Aorta (tissue), 5 donors: ENCODE data around the gene TBC1D32. TPM values are rescaled to one million over a fixed set of nuclear protein-coding genes. Genes with fewer than 3 reads are reported as not detected.

Experiments used
- ATAC-seq: fragments of 200-7000 bp; cut with Tn5 transposase; one replicate; pipeline ENCODE4 v1.9.1; 2022; ENCODE audit warnings: moderate library complexity; ENCODE audit not compliant: low FRiP score
- DNase-seq, 2 donors: peaks; one replicate each; pipeline ENCODE4 v3.0.0-alpha.2; 2020
- H3K27ac ChIP-seq, 2 donors: one replicate each; pipeline ENCODE4 v1.5.1; 2013; ENCODE audit warnings: low read length in 2 of 2, mild to moderate bottlenecking in 2 of 2, moderate library complexity in 2 of 2, control low read depth in 1 of 2, inconsistent platforms in 1 of 2, low read depth in 1 of 2
- H3K27me3 ChIP-seq, 2 donors: one replicate each; pipeline ENCODE4 v1.6.1; 2013; ENCODE audit warnings: control low read depth in 1 of 2, low read length in 1 of 2, mild to moderate bottlenecking in 1 of 2, moderate library complexity in 1 of 2; ENCODE audit not compliant: insufficient read depth in 2 of 2, control insufficient read depth in 1 of 2
- H3K36me3 ChIP-seq, 2 donors: one replicate each; pipeline ENCODE4 v1.6.1; 2013; ENCODE audit warnings: control low read depth in 1 of 2, low read length in 1 of 2, mild to moderate bottlenecking in 1 of 2; ENCODE audit not compliant: insufficient read depth in 2 of 2, control insufficient read depth in 1 of 2
- H3K4me1 ChIP-seq, 2 donors: one replicate each; pipeline ENCODE4 v1.6.1; 2013; ENCODE audit warnings: low read length in 2 of 2, control low read depth in 1 of 2, mild to moderate bottlenecking in 1 of 2, moderate library complexity in 1 of 2; ENCODE audit not compliant: insufficient read depth in 2 of 2, control insufficient read depth in 1 of 2
- H3K4me3 ChIP-seq, 2 donors: one replicate each; pipeline ENCODE4 v1.5.1; 2013; ENCODE audit warnings: low read length in 2 of 2, control low read depth in 1 of 2, mild to moderate bottlenecking in 1 of 2
- H3K9me3 ChIP-seq: one replicate; pipeline ENCODE4 v1.6.1; 2013; ENCODE audit warnings: mild to moderate bottlenecking, low read length; ENCODE audit not compliant: control insufficient read depth
- WGBS, 2 donors: extraction: QIAGEN DNeasy Blood & Tissue Kit; methylation state at CpG; one replicate each; pipeline ENCODE4 v1.1.7; 2013; 5-methylcytosine and 5-hydroxymethylcytosine counted together
- intact Hi-C, 2 donors: fragments of 100-400 bp; cut with DNase I; formaldehyde crosslinking; loops; one replicate each; pipeline versions ENCODE4 v1.14.2 to v1.15.0; 2022
- polyA plus RNA-seq, 2 donors: library from polyadenylated mRNA; stranded (reverse); fragments of 200-250 nt; gene quantifications; one replicate each; pipeline ENCODE4 v1.2.3, GENCODE V29; 2013
- total RNA-seq, 2 donors: library from RNA; stranded (reverse); fragmentation: NEBNext Ultra II Directional; extraction: Animal tissue kit (Norgen Biotek cat#: 25700); gene quantifications; one replicate each; pipeline ENCODE4 v1.2.1, GENCODE V29; 2021
- donor health status: healthy with polysubstance abuse.
- donor health status: Bipolar disorder and iron deficiency.
- donor health status: DM: no; HTN: no; CAD: no.
- donor health status: DM: no; HTN: no; CAD: no.
- donor health status: DM: yes; HTN: yes; CAD: no.

Gene TBC1D32
- total and polyA plus RNA-seq, 4 donors, result 0.13 to 7.5 (median 3.3) TPM

- no peaks in the 10 kb centered on the region for H3K4me1 ChIP-seq
- ATAC-seq (no peak), DNase-seq (no peak)
- H3K27me3 ChIP-seq, result no peaks in the 10 kb centered on the region
- no peaks in the 10 kb centered on the region for H3K9me3 ChIP-seq
- no peaks in the 10 kb centered on the region for H3K36me3 ChIP-seq
- intact Hi-C loops, result no loop called here
- WGBS, 2 donors, result 95 to 96% methylated on average over 3 of the region's 3 CpGs
- no peak overlapping the region for H3K4me3 ChIP-seq
- H3K27ac ChIP-seq, result no peak overlapping the region
Measured at GRCh38 chr6:121263742-121264141, 70.5 kb downstream of the TBC1D32 start.

DNA sequence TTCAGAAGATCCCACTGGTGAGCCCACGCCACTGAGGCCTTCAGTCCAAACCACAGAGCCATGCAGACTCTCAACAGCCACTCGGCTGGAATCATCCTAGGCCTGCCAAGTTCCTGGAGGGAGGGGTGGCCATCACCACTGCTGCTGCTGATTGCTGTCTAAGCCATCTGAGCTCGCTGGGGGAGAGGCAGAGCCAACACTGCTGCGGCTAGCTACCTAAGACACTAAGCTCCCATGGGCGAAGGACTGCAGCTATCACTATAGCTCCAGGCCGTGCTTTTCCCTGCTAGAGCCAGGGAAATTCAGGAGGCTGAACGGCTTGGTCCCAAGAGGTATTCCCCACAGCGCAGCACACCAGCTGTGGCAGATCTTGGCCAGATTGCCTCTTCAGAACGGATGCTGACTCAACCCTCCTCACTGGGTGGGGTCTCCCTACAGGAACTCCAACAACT lies 73.6 kb downstream of the TBC1D32 start:
- intact Hi-C loops, result no loop called here
- Histone ChIP-seq H3K9me3 (no peaks in the 10 kb centered on the region), H3K4me3 (no peak overlapping the region), H3K27ac (no peak overlapping the region), H3K4me1 (no peaks in the 10 kb centered on the region), H3K36me3 (no peaks in the 10 kb centered on the region), H3K27me3 (no peaks in the 10 kb centered on the region)
- WGBS, 2 donors, result 59 to 61% methylated on average over 9 of the region's 9 CpGs
- DNase-seq (peak in 1 of 2 donors; percentile 62), ATAC-seq (peak; percentile 54)

DNA sequence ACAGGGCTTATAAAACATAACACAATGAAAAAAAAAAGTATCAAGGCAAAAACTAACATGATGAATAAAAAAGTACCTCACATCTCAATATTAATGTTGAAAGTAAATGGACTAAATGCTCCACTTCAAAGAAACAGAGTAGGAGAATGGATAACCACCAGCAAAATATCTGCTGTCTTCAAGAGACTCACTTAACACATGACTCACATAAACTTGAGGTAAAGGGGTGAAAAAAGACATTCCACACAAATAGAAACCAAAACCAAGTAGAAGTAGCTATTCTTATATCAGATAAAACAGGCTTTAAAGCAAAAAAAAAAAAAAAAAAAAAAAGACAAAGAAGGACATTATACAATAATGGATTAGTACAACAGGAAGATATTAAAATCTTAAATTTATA lies 86.9 kb downstream of the TBC1D32 start:
- Histone ChIP-seq H3K4me1 (no peaks in the 10 kb centered on the region), H3K9me3 (peaks cover 2% of the 10 kb centered on the region), H3K27ac (no peak overlapping the region), H3K4me3 (no peak overlapping the region), H3K36me3 (no peaks in the 10 kb centered on the region), H3K27me3 (no peaks in the 10 kb centered on the region)
- ATAC-seq (no peak), DNase-seq (no peak)
- intact Hi-C loops, result no loop called here

DNA sequence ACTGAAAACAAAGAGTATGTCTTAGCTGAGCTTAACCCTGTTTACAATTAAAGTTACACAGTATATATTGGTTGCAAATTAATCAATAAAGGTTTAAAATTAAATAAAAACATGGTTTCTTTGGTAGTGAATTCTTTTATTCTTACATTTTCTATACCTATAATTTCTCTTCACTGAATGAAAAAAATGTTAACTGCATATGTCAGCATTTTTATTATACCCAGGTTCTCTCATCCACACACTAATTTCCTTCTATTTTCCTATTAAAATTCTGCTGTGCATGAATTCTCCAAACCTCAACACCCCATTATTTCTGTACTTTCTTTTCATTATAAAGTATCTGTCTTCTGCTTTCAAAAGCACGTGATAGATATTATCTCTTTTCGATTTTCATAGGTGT lies 91.9 kb downstream of the TBC1D32 start:
- H3K9me3 ChIP-seq, result peaks cover 2% of the 10 kb centered on the region
- no peaks in the 10 kb centered on the region for H3K27me3 ChIP-seq
- no peaks in the 10 kb centered on the region for H3K4me1 ChIP-seq
- no peak overlapping the region for H3K4me3 ChIP-seq
- no peak overlapping the region for H3K27ac ChIP-seq
- no peaks in the 10 kb centered on the region for H3K36me3 ChIP-seq
- DNase-seq, result no peak
- intact Hi-C loops, result no loop called here
- WGBS, 2 donors, result 83 to 88% methylated on average over 2 of the region's 2 CpGs
- no peak for ATAC-seq

DNA sequence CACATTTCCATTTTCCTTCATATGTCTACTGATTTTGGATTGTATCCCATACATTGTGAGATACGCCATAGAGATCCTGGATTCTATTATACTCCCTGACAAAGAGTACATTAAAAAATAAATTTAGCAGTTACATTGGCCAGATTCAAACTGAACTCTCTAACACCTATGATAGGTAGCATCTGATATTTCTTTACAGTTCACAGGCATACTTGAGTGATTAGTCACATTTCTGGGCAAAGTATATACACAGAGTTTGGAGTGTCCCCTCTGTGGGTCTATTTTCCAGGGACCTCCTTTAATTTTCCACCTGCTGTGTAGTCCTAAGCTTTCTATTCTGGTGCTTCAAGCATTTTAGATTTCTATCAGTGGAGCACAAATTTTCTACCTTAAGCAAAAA lies 96.4 kb downstream of the TBC1D32 start:
- intact Hi-C loops, result no loop called here
- Histone ChIP-seq H3K9me3 (no peaks in the 10 kb centered on the region), H3K27ac (no peak overlapping the region), H3K4me3 (no peak overlapping the region), H3K4me1 (no peaks in the 10 kb centered on the region), H3K36me3 (no peaks in the 10 kb centered on the region), H3K27me3 (no peaks in the 10 kb centered on the region)
- WGBS, 2 donors, result 98% methylated on average over 1 of the region's 1 CpG
- DNase-seq (no peak), ATAC-seq (no peak)

DNA sequence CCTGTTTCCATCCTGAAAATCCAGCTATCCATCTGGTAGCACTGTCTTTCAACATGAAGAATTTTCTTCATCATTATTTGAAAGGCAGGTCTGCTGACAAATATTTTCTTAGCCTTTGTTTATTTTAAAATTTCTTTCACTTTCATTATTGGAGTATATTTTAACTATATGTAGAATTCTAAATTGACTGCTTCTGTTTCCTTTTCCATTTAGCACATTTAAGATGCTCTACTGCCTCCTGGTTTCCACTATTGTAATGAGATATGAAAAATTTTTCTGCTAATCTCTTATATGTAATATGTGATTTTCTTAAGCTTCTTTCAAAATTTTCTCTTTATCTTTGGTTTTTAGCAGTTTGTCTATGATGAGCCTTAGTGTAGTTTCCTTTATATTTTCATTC lies 97.3 kb downstream of the TBC1D32 start:
- DNase-seq, result no peak
- intact Hi-C loops, result no loop called here
- no peak for ATAC-seq
- no peaks in the 10 kb centered on the region for H3K27me3 ChIP-seq
- no peaks in the 10 kb centered on the region for H3K9me3 ChIP-seq
- no peak overlapping the region for H3K27ac ChIP-seq
- H3K36me3 ChIP-seq, result no peaks in the 10 kb centered on the region
- no peaks in the 10 kb centered on the region for H3K4me1 ChIP-seq
- no peak overlapping the region for H3K4me3 ChIP-seq

DNA sequence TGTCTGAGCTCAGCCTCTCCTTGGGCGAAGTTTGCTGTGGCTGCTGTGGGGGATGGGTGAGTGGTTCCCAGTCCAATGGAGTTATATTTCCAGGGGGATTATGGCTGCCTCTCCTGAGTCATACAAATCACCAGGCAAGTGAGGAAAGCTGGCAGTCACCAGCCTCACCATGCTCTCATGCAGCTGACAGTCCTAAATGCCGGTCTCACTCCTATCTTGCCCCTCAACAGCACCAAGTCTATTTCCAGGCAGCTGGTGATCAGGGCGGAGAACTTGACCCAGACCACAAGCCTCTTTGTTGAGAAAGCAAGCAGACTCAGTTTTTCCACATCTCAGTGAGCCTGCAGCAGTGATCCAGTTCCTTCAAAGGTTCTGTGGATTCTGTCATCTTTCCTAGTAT lies 98.9 kb downstream of the TBC1D32 start:
- 98% methylated on average over 3 of the region's 3 CpGs for WGBS, 2 donors
- DNase-seq, result no peak
- intact Hi-C loops, result no loop called here

DNA sequence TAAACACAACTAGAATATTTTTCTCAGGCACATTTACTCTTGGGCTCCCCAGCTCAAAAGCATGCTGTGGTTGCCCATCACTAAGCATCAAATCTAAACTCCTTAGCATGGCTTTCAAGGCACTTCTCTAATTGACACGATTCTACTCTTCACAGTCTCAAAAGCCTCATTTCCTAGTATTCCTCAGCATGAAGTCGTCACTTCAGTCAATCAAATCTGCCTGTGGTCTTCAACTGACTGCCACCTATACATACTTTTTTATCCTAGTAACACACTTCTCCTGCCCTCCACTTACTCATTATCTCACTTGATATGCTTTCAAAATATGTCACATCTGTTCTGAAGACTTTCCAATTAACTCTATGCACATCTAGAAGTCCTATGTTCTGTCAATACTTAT lies 110.3 kb downstream of the TBC1D32 start:
- no peak for ATAC-seq
- H3K4me1 ChIP-seq, result no peaks in the 10 kb centered on the region

More for the DNA sequence above, 98.9 kb downstream of the TBC1D32 start:
- Histone ChIP-seq H3K4me3 (no peak overlapping the region), H3K4me1 (no peaks in the 10 kb centered on the region), H3K9me3 (no peaks in the 10 kb centered on the region), H3K36me3 (no peaks in the 10 kb centered on the region), H3K27ac (no peak overlapping the region), H3K27me3 (no peaks in the 10 kb centered on the region)
- no peak for ATAC-seq

GRCh38 chr6:121223212-121223611 lies 111.1 kb downstream of the TBC1D32 start:
- Histone ChIP-seq H3K4me1 (no peaks in the 10 kb centered on the region), H3K9me3 (no peaks in the 10 kb centered on the region), H3K4me3 (no peak overlapping the region), H3K27me3 (no peaks in the 10 kb centered on the region), H3K27ac (no peak overlapping the region), H3K36me3 (no peaks in the 10 kb centered on the region)
- intact Hi-C loops, result no loop called here
- DNase-seq (no peak), ATAC-seq (no peak)
- 76 to 77% methylated on average over 2 of the region's 2 CpGs for WGBS, 2 donors

More for the DNA sequence above, 110.3 kb downstream of the TBC1D32 start:
- Histone ChIP-seq H3K36me3 (no peaks in the 10 kb centered on the region), H3K27ac (no peak overlapping the region), H3K9me3 (no peaks in the 10 kb centered on the region), H3K4me3 (no peak overlapping the region), H3K27me3 (no peaks in the 10 kb centered on the region)
- no peak for DNase-seq
- intact Hi-C loops, result no loop called here
- WGBS, 2 donors, result 78 to 83% methylated on average over 2 of the region's 2 CpGs
